Daoy (cell line): Measurements from ENCODE around the gene LANCL2. TPM values are rescaled to one million over a fixed set of nuclear protein-coding genes. Genes with fewer than 3 reads are reported as not detected.
"Not testable (repeated sequence)": the region's sequence is repeated elsewhere in the genome, so short reads cannot be mapped to it uniquely, and the experiment has no call there.

Experiments
- DNase-seq: peaks from one replicate; pipeline ENCODE4 v3.0.0-alpha.2; 2015; ENCODE audit warnings: low read depth
- total RNA-seq: library from RNA; depleted of rRNA; stranded (reverse); fragments of >200 nt; shearing (Covaris generic); gene quantifications from 2 replicates; pipeline ENCODE4 v1.2.3, GENCODE V29; 2014; rRNA removed

The LANCL2 gene, protein sequence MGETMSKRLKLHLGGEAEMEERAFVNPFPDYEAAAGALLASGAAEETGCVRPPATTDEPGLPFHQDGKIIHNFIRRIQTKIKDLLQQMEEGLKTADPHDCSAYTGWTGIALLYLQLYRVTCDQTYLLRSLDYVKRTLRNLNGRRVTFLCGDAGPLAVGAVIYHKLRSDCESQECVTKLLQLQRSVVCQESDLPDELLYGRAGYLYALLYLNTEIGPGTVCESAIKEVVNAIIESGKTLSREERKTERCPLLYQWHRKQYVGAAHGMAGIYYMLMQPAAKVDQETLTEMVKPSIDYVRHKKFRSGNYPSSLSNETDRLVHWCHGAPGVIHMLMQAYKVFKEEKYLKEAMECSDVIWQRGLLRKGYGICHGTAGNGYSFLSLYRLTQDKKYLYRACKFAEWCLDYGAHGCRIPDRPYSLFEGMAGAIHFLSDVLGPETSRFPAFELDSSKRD
- 59.3 and 95.9 TPM in 2 replicates for total RNA-seq

DNA sequence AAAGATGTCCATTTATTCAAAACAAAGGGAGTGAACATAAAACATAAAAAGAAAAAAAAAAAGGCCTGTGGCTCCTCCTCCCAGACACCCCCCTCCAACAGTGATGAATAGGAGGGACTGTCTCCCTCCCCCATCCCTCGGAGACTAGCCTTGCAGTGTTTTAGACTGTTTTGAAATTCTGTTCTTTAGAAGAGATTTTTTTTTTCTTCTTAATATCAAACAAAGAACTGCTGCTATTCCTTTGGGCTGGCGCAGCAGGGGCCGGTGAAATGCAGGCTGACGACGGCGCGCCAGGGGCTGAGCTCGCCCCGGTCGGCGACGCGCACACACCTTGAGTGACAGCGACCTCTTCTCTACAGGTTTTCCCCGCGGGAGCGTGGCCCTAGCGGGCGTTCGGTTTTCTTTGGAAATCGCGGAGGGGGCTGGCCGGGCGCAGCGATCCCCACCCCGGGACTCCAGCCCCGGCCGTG, at the start of gene LANCL2:
Gene LANCL2 (plus strand): TSS at position 133 of the 470 bp plus-strand sequence. CDS start 689 bp downstream, outside the sequence.
- no peak for DNase-seq

DNA sequence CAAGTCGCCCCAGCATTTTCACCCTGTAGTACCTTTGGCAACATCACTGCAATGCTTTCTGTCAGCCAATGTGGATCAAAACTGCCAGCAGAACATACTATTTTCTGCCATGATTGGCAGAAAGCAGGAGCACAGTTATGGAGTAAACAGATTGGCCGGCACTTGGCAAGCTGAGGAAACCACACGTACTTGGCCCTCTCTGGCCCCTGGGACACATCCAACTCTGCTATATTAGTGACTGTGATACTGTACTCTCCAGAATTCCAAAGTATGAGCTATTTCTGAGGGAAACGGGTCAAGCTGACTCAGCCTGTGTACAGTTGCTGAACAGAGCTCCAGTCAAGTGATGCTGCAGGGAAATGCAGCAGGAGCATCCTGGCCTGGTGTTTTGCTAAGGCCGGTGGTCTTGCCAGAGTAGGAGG, 39.8 kb upstream of the LANCL2 start:
- DNase-seq = peak; percentile 66

DNA sequence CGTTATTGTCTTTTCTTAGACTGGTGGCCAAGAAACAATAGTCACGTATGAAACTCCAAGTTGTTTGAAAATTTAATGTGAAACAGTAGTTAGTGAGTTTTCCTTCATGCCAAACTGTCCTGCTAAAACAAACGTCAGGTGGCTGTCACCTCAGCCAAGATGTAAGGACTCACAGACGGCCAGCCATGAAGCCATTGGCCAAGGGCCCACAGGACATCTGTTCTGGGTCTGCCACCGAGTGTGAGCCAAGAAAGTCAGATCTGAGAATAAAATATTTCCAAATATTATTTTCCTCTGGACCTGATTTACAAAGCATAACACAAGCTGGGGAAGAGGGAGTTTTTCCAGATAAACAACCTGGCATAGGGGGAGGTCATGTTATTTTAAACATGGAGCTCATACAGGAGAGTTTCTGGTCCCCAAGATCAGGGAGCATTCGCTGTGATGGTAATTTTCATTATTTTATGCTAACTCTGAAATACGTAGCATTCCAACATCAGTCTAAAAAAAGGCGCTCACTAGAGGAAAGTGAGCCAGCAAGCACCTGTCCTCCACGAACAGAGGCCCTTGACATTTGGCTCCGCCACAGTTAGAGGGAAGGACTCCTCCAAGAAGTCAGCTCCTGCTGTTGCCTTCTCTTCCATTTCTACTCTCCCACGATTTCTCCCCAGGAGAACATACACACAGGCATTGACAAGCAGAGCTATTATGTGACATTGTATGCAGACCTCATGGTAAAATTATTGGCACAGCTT, 38.9 kb upstream of the LANCL2 start:
- DNase-seq = no peak

DNA sequence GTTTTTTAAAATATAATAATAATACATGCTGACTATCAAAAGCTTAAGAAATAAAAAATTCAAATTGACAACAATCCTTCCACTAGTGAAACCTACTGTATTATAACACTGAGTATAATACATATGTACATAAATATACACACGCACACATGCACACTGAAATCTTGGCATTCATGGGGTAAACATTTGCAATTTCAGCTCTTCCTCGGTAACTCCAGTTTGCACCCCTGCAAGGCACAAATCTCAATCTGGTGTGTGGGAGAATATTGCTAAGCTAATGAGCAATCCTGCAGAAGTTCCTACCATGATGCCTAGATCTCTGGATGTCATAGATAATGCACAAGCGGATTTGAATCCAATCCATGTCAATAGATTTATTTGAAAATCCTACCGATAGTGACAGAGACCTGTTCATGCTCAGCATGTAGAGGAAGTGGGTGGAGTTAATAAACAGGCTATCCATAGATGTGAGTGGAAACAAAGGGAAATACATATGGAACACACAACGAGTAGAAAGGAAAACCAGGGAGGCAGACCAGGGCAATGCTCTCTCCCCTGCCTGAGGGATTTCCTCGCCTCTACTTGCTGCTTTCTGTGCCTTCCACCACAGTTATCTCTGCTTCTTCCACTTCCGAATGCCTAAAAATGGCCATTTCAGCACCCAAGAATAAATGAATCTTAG, 38.1 kb upstream of the LANCL2 start:
- DNase-seq = no peak

DNA sequence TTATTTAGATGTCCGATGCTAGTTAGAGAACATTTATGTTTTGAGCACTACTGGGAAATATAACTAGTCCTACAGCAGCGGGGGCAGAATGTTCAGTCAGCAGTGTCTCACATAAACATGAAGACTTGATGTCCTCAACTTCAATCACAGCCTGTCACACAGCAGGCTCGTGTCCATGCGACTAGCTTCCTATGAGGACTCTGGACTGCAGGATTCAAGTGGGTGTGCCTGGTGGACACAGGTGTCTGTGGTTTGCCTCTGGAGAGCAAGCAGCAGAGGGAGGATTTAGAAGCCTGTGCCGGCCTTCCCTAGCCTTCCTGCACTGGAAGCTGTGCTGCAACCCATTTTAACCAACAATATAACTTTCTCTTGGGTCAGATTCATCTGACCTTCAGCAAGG, 30.0 kb upstream of the LANCL2 start:
- no peak for DNase-seq

DNA sequence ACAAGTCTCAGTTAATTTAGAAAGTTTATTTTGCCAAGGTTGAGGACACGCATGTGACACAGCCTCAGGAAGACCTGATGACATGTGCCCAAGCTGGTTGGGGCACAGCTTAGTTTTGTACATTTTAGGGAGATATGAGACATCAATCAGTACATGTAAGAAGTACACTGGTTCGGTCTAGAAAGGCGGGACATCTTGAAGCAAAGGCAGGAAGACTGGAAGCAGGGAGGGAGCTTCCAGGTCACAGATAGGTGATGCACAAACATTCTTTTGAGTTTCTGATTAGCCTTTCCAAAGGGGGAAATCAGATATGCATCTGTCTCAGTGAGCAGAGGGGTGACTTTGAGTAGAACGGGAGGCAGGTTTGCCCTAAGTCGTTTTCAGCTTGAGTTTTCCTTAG, 29.4 kb upstream of the LANCL2 start:
- no peak for DNase-seq

DNA sequence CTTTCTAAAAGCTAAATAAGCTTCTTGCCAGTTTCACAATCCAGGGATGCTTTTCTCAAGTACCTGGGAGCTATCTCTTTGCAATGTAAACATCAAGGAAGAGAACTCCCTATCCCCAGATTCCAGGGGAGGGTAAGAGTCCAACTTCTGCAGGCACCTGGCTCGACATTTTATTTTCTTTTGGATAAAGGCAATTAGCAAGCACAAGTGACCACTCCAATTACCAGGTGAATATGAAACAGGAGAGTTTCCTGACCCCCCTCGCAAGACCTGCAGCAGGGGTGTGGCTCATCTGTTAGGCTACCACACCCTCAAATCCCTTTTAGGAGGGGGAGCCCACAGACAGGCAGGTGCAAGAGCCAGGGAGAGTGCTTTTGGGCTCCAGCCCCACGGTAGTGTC, 28.6 kb upstream of the LANCL2 start:
- no peak for DNase-seq

DNA sequence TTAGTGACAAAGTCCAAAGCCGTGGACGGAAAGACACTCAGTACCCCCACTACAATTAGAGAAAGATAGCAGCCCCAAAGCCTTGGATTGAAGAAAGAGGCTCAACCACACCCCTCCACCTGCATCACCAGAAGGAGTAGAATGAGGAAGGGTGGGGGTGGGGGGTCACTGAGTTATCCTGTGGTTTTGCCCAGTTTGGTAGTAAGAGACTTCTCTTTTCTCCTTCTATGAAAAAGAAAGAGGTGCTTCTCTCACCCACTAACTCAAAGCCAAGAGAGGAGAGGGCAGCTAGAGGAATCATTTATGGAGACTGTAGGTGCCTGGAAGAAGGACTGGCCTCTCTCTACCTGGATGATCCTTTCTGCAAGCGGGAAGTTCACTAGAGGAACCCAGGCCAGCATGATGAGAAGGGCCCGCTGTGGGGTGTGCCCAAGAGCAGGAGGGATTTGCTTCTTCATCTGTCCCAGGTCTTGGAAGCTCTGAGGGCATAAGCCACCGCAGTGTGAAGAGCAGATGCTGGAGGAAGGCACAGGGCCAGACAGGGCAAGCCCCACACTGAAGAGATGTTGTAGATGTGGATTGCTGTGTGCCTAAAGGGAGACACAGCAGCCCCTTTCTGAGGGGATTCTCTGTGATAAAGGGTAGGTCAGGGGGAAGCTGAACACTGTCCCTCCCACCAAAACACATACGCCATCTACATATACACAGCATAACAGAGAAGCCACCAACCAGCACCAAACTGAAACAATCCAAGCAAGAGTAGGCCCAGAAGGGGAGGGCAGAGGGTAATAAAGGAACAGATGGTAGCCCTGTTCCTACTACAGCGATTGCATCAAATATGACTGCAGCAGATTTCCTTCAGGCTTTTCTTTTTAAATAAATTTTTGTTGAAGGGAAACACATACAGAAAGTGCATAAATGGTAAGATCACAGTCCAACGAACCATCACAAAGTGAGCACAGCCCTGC, 25.8 kb upstream of the LANCL2 start:
- no peak for DNase-seq

DNA sequence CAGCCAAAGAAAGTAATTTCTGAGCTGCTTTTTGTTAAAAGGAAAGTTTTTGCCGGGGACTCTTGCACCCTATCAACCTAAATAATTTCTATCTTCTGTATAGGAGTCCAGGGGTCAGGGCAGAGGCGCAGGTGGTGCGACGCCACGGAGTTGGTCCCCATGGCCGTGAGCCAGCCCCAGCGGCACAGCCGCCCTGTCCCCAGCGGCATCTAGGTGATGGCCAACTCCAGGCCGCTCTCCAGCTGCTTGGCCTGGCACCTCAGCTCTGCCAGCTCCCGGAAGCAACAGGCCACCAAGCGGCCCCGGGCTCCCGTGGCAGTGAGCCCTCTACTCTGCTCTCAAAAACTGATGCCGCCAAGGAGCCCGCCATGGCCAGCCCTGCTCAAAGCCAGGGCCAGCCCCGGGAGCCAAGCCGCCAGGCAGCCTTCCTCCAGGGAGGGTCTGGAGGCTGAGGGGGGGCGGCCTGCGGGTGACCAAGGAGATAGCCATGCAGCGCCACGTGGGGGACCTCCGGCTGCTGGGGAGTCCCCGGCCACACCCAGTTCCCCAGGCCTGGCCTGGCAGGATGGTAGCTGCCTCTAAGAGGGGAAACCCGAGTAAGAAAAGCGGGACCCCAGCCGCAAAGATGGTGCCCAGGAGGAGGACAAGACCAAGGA, 22.8 kb upstream of the LANCL2 start:
- no peak for DNase-seq

DNA sequence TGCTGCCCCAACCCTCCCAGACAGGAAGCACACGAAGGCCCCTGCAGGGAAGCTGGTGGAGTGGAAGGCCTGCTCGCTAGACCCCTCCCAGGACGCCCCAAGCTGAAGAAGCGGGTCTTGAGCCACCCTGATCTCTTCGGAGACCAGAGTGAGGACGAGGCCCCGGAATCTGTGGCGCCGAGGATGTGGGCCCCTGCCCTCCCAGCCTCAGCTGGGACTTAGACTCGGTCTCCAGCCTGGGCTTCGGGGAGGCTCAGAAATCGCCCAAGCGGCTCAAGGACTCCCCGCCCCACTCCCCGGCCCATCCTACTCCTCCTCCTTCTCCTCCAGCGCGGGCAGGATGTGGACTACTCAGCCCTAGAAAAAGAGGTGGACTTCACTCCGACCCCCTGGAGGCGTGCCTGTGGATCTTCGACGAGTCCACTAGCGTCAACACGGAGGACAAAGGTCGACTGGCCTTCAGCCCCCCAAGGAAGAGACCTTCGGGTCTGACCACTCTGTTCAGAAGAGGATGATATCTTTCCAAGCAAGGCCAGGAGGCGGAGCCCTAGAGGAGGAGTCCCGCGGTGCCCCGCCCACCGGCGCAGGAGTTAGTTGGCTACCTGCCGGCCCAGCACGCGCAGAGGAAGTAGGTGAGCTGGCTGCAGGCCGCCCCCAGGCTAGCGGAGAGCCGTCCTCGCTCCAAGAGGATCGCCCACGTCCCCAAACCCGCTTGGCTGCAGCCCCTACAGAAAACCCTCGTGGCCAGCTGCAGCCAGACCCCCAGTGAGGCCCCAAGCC, 21.9 kb upstream of the LANCL2 start:
- DNase-seq = no peak

DNA sequence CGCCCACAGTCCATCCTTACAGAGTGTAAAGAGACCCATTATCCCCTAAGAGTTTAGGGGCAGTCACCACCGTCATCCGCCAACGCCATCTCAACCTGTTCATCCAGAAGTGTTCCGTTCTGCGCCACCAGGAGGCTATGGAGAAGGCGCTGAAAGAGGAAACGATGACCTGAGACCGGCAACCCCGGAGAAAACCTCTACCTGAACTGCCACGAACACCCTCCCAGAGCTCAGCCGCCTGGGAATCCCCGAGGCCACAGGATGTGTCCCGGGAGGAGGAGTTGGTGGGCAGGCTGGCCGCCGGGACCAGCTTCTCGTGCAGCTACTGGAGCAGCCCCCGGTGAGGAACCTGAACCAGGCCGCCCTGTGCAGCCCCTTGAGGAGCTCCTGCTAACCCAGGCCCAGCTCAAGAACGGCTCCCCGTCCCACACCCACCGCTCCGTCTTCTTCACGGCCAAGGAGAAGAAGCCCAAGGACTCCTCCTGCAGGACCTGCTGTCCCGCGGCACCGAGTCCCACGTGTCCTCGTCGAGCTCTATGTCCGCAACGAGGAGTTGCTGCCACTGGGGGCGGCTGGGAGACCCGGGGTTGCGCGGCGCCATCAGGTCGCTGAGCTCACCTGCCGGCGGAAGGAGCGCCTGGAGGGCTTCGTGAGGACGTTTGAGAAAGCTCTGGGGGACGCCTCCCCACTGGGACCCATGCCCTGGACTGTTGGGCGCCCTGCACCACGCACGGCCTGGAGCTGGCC, 21.1 kb upstream of the LANCL2 start:
- DNase-seq = no peak

DNA sequence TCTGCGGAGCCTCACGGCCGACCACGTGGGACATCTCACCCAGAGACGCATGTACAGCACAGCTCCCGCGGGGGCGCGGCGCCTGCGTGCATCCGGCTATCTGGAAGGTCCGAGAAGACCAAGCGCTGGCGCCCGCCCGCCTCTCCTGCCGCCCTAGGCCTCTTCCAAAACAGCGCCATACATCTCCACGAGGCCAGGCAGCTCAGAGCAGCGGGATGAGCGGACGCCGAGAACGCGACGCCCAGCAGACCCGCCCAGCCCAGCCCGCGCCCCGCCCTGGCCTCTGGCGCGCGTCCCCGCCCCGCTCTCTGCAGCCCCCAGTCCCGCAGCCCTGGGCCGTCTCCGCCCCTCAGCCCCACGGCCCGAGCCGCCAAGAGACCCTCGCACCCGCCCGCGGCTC, 20.3 kb upstream of the LANCL2 start:
- DNase-seq = no peak

DNA sequence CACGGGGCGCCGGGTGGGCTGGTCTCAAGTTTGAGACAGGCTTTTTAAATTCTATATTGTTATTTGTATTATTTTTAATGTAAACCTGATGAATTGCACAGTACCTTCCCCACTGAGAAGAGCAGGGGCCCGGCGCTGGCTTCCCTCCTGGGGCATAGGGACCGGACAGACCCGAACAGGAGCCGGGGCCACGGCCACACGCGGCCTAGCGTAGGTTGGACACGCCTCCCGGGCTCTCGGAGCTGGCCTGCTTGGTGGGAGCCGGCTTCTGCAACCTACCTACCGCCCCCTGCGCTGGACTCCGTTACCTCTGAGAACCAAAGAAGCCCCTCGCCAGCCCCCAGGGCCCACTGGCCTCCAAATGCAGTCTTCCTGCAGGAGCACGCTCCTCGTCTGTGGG, 19.8 kb upstream of the LANCL2 start:
- DNase-seq = no peak

DNA sequence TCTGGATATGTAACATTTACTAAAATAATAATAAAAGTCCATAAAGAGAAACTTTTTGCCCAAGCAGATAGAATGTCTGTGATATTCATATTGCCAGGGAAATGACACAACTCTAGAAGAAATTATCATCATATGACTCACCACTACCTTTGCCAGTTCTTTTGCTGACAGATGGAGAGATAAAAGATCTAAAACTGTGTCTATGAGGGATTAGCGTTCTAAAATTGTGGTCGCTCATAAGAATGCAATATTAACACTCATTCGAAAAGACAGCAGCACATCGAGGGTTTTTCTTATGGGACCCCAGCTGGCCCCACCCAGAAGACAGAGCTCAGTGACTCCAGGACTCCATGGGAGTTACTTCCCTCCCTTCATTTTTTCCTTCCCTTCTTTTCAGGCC, 16.6 kb upstream of the LANCL2 start:
- peak; percentile 62 for DNase-seq

DNA sequence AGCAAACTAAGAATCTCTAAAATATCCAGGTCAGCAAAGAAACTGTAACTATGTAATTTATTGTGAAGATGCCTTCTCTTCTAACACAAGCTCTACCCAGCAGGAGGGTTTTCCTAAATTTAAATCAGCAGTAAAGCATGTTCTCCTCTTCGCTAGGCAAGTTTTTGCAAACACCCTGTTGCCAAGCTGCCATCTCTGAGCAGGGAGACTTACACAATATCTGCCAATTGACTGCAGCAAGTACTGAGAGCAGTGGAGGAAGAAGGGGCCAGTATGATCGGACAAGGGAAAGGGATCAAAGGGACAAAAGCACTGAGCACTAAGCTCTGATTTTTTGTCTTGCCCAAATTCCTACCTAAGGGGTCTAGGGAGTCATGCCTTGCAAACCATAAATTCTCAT, 16.0 kb upstream of the LANCL2 start:
- no peak for DNase-seq

DNA sequence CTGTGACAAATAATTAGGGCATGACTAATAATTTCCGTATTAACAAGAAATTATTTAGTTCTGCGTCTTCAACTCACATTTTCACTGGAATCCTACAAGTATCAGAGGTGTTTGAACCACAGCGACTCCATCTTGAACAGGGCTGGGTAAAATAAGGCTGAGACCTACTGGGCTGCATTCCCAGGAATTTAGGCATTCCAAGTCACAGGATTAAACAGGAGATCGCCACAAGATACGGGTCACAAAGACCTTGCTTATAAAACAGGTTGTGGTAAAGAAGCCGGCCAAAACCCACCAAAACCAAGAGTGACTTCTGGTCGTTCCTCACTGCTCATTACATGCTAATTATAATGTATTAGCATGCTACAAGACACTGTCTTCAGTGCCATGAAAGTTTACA, 14.9 kb upstream of the LANCL2 start:
- DNase-seq = no peak

DNA sequence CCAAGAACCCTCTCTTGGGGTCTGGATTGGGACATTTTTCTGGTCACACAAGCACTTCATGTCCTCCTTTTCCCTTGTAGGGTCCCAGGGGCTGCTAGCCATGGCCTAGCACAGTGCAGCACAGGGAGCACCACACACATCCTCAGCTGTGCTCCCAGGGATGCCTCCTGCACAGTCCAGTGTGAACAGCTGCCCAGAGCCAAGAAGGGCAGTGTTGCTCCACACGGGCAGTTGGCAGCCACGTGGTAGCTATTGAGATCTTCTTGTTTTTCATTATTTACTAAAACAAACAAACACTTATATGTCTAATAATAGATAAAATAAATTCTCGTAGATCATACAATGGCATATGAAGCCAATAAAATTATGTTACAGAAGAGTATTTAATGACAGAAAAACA, 13.9 kb upstream of the LANCL2 start:
- DNase-seq = no peak

DNA sequence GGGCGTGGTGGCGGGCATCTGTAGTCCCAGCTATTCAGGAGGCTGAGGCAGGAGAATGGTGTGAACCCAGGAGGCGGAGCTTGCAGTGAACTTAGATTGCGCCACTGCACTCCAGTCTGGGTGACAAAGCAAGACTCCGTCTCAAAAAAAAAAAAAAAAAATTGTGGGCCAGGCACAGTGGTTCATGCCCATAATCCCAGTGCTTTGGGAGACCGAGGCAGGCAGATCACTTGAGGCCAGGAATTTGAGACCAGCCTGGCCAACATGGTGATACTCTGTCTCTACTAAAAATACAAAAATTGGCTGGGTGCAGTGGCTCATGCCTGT, 12.2 kb upstream of the LANCL2 start:
- DNase-seq = not testable (repeated sequence)

DNA sequence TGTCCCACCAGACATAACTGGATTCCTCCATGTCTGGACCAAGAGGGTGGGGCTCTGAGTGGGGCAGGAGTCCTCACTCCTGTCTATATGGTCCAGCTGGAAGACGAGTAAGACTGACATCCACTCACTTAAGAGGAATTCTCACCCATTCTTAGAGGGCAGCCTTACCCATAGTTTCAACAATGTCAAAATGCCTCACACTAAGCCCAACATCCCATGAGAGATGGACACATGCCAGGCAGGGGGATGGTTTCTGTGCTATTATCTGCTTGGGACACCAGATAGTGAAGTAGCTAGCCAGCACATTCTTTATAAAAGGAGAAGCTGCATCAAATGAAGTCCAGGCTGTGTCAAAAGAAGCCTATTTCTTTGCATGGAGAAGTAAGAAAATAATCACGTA, 4.7 kb upstream of the LANCL2 start:
- DNase-seq = no peak
